GM18519 (cell line): ENCODE results near the gene YJEFN3.

Source experiments
- ATAC-seq: cut with Tn5 transposase; IDR thresholded peaks from one replicate; pipeline ENCODE4 v1.9.1; 2021; ENCODE audit warnings: mild to moderate bottlenecking, moderate library complexity; ENCODE audit not compliant: unreplicated experiment, low FRiP score

YJEFN3 gene

DNA sequence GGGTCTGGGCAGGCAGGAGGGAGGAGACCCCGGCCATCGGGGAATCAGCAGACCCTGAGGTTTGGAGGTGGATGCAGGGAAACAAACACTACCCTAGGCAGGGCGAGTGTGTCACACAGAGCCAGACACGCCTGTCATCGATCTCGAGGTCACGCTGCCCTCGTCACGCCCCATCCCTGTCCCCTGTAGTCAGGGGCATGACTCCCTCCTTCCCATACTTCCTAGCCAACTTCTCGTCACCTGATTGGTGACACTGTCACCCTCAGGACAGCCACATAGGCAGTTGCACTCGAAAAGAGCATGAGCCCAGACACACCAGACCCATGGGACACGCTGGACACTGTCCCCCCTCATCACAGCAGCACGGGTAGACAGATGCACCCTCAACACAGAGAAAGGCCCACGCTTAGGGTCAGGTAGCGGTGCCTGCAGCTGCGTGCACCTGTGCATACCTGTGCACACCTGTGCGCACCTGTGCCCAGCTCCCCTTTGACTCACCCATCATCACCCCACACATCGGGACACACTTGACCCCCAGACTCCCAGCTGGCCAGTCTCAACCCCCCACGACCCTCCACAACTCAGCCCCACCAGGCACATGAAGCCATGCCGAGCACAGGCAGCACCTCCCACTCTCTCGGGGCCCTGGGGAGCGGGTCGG, 21.2 kb downstream of the YJEFN3 start:
- no peak for ATAC-seq

DNA sequence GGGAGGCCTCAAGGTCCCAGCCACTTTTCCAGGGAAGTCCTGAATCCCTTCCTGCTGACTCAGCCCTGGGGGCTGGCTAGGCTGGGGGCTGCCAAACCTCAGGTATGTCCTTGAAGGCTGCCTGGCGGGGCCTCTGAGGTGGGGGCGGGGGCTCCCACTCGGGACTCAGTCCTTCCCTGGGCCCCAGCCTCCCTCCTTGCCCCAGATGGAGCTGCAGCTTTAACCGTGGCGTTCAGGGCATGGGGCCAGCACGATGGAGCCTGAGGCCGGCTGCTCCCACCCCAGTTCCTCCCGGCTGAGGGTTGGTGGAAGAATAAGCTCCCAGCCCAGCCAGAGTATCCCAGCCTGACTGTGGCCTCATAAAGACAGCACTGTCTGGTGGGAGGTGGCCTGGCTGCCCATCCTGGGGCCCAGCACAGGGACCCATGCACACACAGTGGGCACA, 21.8 kb downstream of the YJEFN3 start:
- ATAC-seq, result no peak

DNA sequence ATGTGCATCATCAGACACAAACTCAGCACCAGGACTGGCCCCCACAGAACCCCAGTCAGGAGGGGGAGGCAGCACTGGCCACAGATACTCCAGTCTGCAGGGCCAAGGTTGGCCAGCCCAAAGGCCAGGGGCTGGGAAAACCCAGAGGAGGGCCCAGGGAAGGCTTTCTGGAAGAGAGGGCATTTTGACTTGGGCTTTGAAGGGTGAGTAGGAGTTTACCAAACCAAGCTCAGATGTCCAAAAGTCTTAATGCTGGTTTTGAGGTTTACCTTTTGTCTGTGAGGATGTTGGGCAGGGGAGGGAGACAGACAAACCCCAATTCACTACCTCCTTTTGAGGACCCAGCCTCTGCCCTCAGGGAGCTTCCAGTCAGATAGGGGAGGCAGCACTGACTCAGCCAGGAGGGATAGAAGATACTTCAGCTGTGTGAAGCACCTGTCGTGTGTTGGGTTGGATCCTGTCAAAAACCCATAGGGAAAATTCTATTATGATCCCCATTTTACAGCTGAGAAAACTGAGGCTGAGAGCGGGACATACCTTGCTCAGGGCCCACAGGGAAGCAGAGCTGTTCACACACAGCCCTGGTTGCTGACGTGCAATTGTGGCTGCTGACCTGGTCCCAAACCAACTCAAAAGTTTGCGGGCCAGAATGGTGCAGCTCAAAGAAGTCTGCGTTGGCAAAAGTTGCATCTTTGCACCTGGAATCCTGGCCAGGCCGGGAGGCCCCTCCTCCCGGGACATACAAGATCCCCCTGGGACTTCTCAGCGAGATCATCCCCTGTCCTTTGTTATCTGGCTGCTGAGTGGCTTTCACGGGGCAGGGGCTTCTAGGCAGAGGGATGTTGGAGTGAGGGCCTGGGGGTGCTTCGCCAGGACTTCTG, 22.5 kb downstream of the YJEFN3 start:
- ATAC-seq, result no peak

DNA sequence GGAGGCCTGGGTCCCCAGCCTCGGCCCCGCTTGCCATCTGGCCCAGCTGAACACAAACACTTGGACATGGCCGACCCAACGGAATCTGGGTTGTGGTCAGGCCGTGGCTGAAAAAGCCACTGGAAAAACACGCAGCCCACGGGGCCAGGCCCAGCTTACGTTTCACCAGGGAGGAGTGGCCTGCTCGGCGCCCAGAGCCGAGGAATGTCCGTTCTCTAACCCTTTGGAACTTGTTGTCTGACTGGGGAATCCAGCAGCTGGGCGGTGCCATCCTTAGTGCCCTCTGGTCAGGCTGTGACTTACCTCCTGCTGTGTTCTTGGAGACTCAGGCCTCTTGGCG, 23.1 kb downstream of the YJEFN3 start:
- no peak for ATAC-seq

DNA sequence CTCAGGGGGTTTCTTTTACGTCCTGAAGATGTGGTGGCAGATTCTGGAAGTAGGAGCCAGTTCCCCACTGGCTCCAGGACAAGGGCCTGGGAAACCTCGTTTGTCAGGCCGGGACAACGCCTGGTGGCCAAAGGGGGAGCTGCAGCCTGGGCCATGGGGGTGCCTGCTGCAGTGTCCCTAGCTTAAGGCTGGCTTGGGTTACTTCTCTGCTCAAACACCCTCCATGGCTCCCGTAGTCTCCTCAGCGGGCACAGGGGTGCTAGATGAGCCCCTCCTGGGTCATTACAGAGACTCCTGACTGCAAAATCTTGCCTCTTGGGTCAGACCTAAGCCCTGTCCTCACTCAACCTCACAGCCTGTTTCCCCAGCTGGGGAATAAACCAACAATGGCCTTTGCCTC, 24.1 kb downstream of the YJEFN3 start:
- ATAC-seq, result no peak

DNA sequence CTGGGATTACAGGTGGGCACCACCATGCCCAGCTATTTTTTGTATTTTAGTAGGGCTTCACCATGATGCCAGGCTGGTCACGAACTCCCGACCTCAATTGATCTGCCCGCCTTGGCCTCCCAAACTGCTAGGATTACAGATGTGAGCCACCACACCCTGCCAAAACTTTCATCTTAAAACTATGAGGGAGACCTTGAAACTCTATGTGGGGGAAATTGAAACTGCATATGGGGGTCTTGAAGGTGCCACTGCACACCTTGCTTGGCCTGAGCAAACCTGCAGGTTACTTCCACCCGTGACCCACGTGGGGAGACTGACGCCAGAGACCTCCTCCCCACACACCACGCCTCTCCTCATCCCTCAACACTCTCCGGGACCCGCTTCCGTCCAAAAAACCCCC, 25.0 kb downstream of the YJEFN3 start:
- no peak for ATAC-seq

DNA sequence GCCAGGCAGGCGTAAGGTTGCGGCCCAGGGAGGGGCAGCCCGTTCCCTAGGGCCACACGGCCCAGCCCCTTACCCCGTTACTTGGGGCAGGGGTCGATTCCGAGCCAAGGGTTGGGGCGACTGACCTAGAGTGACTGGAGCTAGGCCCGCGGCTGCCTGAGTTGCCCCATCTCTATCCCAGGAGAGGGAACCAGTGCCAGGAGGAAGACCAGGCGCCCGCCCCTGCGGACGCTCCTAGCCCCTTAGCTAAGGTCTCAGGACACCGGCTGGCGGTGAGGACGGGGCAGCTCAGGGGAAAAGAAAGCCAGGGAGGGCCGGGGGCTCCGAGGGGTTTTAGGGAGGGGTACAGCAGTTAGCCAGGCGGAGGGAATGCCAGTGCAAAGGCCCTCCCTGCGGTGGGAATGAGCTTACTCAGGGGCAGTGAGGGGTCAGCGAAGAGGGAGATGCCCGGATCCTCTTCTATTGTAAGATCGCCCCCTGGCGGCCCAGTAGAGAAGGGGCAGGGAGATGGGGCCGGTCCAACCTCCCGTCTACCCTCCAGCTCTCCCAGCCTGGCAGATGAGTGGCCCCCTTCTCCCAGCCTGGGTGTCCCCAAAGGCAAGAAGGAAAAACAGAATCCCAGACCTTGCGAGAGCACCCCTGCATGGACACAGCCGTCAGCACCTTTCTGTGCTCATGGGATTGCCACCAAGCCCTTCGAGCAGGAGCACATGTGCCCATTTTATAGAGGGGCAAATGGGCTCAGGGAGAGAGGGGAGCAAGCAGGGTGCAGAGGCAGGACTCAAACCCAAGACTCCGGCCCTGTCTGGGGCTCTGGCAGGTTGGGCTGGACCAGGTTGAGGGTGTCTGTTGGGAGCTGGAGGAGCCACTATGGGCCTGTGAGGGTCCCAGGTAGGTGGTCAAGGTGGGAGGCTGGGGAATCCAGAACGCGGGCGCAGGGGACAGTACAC, 25.6 kb downstream of the YJEFN3 start:
- no peak for ATAC-seq

DNA sequence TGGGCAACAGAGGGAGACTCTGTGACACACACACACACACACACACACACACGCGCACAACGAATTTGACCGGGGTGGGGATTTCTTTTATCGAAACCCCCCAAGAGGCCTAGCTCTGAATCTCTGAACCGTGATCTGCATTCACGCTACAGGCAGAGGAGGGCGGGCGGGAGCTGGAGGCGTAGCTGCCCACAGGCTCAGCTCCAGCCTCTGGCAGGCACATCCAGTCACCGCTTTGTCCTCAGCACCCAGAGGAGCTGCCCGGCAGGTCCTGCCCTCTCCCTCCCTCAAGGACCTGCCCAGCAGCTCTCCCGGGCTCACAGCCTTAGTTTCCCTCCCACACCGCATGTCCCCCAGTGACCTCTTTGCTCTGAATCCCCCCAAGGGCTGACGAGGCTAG, 29.3 kb downstream of the YJEFN3 start:
- no peak for ATAC-seq

DNA sequence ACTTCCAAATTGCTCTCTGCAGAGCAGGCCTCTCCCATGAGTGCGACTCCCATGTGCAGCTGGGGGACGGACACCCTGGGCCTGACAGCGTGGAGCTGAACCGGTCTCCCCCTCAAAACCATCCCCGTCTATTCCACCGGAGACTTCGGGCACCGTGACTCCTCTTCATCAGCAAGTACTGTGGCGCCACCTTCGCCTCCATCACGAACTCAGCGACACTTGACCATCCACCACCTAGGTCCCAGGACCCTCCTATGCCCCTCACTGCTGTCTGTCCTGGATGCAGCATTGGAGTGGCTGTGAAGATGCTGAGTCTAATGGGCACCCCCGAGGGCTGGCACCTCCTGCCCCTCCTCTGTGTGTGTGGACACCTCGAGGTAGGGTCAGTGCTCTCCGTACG, 29.9 kb downstream of the YJEFN3 start:
- no peak for ATAC-seq

DNA sequence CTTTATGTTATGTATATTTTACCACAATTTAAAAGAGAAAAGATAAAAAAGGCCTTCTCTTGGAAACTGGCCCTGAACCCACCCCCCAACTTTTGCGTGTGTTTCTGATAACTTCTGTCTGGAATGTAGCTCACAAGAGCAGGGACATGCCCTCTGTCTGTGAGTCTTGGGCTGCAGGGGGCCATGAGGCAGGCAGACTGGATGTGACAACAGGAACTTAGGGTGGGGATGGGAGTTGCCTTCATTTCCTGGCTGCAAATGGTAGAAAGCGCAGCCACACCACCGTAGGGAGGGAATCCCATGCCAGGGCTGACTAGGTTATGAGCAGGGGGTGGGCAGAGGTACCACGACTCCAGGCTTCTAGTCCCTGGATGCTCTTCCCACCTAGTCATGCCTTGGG, 31.2 kb downstream of the YJEFN3 start:
- ATAC-seq, result no peak

DNA sequence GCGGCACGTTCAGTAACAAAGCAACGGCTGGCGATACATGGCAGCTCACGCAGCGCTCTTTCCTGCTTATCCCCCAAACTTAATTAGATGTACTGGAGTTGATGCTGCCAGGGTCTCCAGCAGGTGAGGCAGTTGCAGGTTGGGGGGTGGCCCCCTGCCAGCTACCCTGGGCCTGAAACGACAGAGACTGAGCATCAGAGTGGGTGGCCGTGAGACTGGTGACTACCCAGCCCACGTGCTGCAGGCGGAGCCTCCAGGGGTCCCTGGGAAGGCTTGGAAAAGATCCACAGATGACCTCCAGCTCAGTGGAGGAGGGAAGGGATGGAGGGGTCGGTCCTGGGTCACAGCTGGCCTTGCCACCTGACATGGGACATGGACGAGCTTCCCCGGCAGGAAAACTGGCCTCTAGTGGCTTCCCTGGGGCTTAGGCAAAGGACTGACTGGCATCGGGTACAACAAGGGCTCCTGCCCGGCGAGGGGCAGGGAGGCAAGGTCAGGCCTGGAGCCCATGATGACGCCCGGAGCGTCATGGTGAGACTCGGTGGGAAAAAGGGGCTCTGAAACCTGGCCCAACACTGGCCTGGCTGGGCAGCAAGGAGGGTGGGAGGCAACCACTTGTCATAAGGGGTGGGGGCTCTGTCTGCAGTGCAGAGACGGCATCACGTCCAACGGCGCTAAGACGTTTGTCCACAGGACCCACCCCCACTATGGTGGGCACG, 33.4 kb downstream of the YJEFN3 start:
- ATAC-seq, result no peak

DNA sequence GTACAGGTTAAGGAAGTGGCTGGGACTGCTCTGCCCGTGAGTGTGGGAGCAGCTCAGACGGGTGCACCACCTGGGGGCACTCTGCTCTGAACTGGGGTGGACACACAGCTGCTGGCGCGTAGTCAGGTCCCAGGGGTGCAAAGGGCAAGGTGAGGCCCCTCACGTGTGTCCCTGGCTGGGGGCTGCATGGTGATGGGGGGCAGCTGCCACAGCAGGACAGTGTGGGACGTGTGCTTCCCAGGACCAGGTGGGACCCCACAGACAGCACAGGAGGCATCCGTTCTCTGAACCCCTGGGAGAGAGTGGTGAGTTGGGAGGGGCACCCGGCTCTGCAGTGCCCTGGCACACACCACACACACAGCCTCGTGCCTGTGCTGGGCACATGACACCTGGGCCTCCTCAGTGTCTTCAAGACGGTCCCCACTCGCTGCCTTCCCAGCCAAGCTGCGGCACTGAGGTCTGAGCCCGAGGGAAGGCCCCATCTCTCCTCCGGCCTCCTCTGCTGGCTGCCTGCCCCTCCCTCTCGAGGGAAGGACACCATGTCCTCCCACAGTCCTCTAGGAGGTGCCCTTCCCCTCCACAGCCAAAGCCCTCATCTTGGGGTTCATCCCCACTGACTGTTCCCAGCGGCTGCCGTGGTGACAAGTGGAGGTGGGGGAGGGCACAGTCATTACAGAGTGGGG, 34.1 kb downstream of the YJEFN3 start:
- ATAC-seq, result no peak

DNA sequence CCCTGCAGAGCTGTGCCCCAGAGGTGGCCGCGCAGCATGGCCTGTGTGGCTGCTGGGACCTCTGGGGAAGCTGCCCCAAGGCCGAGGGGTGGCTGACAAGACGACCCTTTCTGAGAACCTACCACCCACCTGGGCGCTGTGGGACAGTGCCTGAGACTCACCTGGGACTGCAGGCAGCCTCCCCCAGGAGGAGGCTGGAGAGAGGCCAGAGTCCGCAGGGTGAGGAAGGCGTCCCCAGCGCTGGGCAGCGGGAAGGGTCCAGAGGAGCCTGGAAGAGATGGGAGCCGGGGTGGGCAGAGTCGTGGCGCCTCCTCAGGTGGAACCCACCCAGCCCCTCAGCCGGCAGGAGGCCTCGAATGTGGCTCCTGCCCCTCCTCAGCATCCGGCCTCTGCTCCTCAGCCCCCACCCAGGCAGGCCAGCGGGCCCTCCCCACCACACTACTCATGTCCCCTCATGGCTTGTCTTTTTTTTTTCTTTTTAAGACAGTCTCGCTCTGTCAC, 34.7 kb downstream of the YJEFN3 start:
- no peak for ATAC-seq

DNA sequence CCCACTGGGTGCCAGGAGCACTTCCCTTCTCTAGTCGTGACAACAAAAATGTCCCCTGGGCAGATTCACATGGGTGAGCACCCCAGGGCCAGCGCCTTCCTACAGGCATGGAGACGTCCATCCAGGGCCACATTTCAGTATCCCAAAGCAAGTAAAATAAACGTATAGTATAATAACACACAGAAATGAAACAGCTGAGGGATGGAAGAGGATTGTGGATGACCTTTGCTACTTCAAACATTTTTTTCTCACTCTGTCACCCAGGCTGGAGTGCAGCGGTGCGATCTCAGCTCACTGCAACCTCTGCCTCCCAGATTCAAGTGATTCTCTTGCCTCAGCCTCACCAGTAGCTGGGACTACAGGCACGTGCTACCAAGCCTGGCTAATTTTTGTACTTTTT, 37.6 kb downstream of the YJEFN3 start:
- no peak for ATAC-seq

DNA sequence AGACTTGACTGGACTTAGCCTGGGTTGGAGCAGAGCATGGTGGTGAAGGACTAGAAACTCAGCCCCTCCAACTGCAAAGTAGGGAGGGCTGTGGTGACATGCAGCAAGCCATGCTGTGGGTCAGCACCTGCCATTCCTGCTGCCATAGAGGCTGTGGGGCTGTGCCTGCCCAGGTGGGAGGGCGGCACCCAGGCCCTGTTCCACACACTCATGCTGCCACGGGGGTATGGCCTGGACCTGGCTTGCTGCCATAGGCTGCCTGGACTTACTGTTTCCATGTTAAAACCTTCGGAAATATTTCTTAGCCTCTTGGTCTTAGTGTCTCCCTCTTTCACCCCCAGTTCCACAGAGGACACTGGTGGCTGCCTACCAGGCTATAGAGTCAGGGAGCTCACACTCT, 38.7 kb downstream of the YJEFN3 start:
- ATAC-seq, result no peak

DNA sequence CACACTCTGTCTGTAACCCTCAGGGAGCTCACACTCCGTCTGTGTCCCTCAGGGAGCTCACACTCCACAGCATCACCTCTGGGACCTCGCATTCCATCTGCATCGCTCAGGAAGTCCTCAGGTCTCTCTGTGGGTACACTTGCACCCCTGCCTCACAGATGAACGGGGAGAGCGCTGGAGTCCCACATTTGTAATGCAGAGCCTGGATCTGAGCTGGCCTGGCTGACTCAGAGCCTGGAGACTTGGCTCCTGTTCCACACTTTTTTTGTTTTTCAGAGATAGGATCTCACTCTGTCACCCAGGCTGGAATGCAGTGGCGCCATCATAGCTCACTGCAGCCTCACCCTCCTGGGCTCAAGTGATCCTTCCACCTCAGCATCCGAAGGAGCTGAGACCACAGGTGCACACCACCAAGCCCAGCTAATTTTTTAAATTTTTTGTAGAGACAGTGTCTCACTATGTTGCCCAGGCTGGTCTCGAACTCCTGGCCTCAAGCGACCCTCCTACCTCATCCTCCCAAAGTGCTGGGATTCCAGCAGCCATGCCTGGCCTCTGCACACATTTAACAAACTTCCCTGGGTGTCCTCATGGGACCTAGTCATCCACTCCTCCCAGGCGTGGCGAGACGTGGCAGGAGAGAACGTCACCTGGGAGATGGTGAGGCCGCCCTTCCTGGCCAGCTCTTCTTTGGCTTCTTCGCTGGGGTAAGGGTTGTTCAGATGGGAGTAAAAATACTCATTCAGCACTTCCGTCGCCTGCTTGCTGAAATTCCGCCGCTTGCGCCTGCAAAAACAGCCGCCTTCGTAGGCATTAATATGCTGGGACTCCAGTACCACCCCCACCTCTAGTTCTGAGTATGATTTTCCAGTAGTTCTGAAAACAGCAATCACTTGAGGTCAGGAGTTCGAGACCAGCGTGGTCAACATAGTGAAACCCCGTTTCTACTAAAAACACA, 40.4 kb downstream of the YJEFN3 start:
- ATAC-seq, result no peak

DNA sequence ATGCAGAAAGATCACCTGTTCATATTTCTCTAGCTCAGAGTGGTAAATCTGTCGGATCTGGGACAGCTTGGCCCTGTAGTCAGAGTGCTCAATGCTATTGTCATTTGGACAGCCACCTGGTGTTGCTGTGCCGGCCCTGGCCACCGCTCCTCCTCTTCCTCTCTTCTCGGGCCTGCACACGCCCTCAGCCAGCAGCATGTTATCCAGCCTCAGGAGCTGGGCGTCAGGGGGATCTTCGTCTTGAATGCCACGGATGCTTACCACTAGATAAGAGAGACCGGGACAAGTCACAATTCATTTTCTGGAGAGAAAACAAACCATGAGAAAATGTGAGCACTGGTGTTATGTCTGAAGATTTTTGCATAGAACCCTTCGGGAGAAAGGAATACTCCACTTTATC, 41.9 kb downstream of the YJEFN3 start:
- no peak for ATAC-seq

DNA sequence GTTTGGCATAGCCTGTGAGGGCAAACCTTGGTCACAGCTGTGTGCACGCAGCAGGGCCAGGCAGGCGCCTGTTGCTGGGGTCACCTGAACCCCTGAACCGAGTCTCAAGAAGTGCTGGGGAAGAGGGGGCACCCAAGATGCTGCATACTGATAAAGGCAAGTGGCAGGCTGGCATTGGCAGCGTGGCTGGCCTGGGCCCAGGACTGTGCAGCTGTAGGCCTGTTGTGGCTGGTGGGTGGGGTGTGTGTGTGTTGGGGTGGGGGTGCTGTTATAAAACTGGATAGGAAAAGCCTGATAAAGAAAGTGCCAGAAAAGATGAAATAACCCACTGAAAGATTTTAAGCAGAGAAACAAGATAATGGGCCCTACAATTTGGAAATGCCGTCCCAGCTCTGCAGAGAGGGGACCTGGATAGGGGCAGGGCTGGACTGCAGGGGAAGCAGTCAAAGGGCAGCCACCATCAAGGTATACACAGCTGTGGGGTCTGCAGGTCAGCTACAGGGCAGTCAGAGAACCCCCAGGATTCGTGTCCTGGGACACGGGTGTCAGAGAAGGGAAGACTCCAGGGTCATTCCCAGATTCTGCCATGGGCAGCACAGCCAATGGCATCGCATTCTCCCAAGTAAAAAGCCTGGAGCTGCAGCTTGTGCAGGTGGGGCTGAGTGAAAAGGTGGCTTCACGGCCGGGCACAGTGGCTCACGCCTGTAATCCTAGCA, 42.5 kb downstream of the YJEFN3 start:
- no peak for ATAC-seq
